ENCODE results near the gene IL3RA.

DNA sequence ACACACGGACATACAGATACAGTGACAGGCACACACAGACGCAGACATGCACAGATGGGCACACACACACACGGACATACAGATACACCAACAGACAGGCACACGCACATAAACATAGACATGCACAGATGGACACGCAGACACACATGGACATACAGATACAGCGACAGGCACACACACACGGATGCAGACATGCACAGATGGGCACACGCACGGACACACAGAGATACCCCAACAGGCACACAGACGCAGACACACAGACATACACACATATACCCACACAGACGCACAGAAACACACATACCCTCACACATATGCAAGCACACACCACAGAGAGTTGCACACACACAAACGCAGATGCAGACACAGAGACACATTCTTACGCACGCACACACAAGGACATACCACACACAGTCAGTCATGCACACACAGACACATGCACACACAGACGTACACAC lies 79.8 kb downstream of the IL3RA start:
- TF ChIP-seq, protein P1, sequence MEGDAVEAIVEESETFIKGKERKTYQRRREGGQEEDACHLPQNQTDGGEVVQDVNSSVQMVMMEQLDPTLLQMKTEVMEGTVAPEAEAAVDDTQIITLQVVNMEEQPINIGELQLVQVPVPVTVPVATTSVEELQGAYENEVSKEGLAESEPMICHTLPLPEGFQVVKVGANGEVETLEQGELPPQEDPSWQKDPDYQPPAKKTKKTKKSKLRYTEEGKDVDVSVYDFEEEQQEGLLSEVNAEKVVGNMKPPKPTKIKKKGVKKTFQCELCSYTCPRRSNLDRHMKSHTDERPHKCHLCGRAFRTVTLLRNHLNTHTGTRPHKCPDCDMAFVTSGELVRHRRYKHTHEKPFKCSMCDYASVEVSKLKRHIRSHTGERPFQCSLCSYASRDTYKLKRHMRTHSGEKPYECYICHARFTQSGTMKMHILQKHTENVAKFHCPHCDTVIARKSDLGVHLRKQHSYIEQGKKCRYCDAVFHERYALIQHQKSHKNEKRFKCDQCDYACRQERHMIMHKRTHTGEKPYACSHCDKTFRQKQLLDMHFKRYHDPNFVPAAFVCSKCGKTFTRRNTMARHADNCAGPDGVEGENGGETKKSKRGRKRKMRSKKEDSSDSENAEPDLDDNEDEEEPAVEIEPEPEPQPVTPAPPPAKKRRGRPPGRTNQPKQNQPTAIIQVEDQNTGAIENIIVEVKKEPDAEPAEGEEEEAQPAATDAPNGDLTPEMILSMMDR (conservative IDR thresholded peaks at IDR 0.05; ENCODE audit: low read depth, low read length): no peak
- TF ChIP-seq EZH2 (IDR thresholded peaks at IDR 0.05; ENCODE audit: borderline replicate concordance, low read depth, low read length, poor library complexity, severe bottlenecking): no peak

Measured in A673 (cell line).